ENCODE results near the gene TRANK1. TPM values are rescaled to one million over a fixed set of nuclear protein-coding genes. Genes with fewer than 3 reads are reported as not detected.

Gene TRANK1
- total RNA-seq, 1 experiment from 2014 or later = 0.58 TPM

DNA sequence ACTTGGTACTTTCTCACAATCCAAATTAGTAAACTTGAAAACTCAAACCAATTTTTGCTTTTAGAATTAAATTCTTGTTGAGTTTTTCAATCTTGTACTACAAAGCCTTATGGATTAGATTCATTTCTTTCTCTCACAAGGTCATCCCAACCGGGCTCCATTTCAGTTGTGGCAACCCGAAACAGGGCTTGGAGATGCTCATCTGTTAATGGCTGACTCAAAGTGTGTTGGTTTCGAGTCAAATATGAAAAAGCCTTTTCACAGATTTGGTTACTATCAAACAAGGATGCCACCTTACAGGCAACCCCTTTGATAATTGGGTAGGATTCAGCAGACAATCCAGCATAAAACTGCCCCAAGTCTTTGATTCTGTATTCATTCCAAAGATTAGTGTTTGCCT lies 46.3 kb upstream of the TRANK1 start:
- Histone ChIP-seq H3K27ac (ENCODE audit: low read length) (no peak overlapping the region), H4K20me1 (ENCODE audit: low read length) (peaks cover 44% of the 10 kb centered on the region), H3K9me3 (ENCODE audit: low read length) (no peaks in the 10 kb centered on the region), H2AFZ (ENCODE audit: low read length) (no peak overlapping the region), H3F3A (ENCODE audit: low read length, unreplicated experiment) (no peaks in the 10 kb centered on the region), H3K4me3 (ENCODE audit: low read length) (peak overlapping the region; percentile 83), H3K4me2 (ENCODE audit: low read length) (peak overlapping the region; percentile 86), H3K79me2 (ENCODE audit: low read length) (peaks cover 68% of the 10 kb centered on the region), H3K9me2 (replicated peaks; ENCODE audit: low read length) (no peaks in the 10 kb centered on the region), H3K4me1 (ENCODE audit: insufficient read depth, low read length) (peaks cover 33% of the 10 kb centered on the region), H3K36me3 (ENCODE audit: low read depth, low read length) (peaks cover 10% of the 10 kb centered on the region; the same call in 1 of the 2 replicates), H3K27me3 (ENCODE audit: low read length) (no peaks in the 10 kb centered on the region), H3K9ac (ENCODE audit: low read length) (peak overlapping the region; percentile 90)
- TF ChIP-seq EZH2 (IDR thresholded peaks at IDR 0.05; ENCODE audit: low read length, unreplicated experiment) (no peak), EZH2phosphoT487 (IDR thresholded peaks at IDR 0.05; ENCODE audit: borderline replicate concordance, low read length) (no peak)
- TF ChIP-seq, protein P1, sequence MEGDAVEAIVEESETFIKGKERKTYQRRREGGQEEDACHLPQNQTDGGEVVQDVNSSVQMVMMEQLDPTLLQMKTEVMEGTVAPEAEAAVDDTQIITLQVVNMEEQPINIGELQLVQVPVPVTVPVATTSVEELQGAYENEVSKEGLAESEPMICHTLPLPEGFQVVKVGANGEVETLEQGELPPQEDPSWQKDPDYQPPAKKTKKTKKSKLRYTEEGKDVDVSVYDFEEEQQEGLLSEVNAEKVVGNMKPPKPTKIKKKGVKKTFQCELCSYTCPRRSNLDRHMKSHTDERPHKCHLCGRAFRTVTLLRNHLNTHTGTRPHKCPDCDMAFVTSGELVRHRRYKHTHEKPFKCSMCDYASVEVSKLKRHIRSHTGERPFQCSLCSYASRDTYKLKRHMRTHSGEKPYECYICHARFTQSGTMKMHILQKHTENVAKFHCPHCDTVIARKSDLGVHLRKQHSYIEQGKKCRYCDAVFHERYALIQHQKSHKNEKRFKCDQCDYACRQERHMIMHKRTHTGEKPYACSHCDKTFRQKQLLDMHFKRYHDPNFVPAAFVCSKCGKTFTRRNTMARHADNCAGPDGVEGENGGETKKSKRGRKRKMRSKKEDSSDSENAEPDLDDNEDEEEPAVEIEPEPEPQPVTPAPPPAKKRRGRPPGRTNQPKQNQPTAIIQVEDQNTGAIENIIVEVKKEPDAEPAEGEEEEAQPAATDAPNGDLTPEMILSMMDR (conservative IDR thresholded peaks at IDR 0.05; ENCODE audit: low read depth, low read length) = no peak
- intact Hi-C loops (cut with micrococcal nuclease) = no loop called here
- ChIA-PET CTCF (interaction anchor here (0.6 kb wide), 1 partner anchor 31 kb away, joined by 8 read pairs; no protein-coding TSS in a partner anchor), POLR2A (ENCODE audit: unreplicated experiment) (no interaction called here)
- DNase-seq = no peak
- ATAC-seq = no peak
- BruUV-seq (replicated peaks) = no TSS peak

DNA sequence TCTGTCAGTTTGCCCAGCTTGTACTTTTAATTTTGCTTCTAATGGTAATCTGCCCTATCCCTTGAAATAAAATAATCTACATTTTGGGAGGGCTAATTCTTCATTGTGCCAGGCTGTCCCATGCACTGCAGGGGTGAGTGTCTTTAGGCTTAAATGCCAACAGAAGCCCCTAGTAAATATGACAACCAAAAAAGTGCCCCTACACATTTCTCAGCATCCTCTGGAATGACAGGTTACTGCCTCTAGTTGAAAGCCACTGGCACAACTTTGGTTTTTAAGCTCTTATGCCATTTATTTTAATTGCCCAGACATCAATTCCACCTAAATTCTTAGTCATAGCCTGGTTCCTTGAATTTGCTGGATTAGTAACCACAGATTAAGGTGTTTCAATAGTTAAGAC lies 44.7 kb upstream of the TRANK1 start:
- Histone ChIP-seq H2AFZ (ENCODE audit: low read length) (no peak overlapping the region), H3F3A (ENCODE audit: low read length, unreplicated experiment) (no peaks in the 10 kb centered on the region), H3K79me2 (ENCODE audit: low read length) (peaks cover 61% of the 10 kb centered on the region), H3K27ac (ENCODE audit: low read length) (no peak overlapping the region), H3K4me2 (ENCODE audit: low read length) (peak overlapping the region; percentile 86), H3K9ac (ENCODE audit: low read length) (no peak overlapping the region), H3K9me3 (ENCODE audit: low read length) (no peaks in the 10 kb centered on the region), H4K20me1 (ENCODE audit: low read length) (peaks cover 44% of the 10 kb centered on the region), H3K9me2 (replicated peaks; ENCODE audit: low read length) (no peaks in the 10 kb centered on the region), H3K4me3 (ENCODE audit: low read length) (peak overlapping the region; percentile 83), H3K36me3 (ENCODE audit: low read depth, low read length) (peaks cover 22% of the 10 kb centered on the region; the same call in 1 of the 2 replicates), H3K4me1 (ENCODE audit: insufficient read depth, low read length) (peaks cover 33% of the 10 kb centered on the region), H3K27me3 (ENCODE audit: low read length) (no peaks in the 10 kb centered on the region)
- DNase-seq (no peak), ATAC-seq (no peak)
- TF ChIP-seq EZH2 (IDR thresholded peaks at IDR 0.05; ENCODE audit: low read length, unreplicated experiment) (no peak), EZH2phosphoT487 (IDR thresholded peaks at IDR 0.05; ENCODE audit: borderline replicate concordance, low read length) (no peak)
- TF ChIP-seq, protein P1 (conservative IDR thresholded peaks at IDR 0.05; ENCODE audit: low read depth, low read length) = no peak
- ChIA-PET POLR2A (ENCODE audit: unreplicated experiment) (no interaction called here), CTCF (interaction anchor here (1.5 kb wide), 1 partner anchor 31 kb away, joined by 5 read pairs; no protein-coding TSS in a partner anchor)
- no TSS peak for BruUV-seq (replicated peaks)
- intact Hi-C loops (cut with micrococcal nuclease) = no loop called here

DNA sequence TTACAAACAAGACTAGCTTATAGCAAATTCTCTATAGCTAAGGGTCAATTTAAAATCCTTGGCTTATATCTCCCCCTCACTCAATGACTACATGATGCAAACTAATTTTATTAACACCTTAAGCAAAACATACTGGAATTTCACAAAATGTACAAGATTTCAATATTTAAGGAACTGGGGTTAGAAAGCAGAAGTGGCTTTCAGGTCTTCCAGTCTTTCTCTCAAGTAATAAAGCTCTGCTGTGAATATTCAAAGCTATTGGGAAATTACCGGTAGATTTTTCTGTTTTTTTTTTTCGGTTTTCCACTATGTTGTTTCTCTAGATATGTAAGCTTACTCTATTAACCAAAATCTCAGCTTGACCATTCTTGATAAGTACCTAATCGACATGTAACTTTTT lies 44.2 kb upstream of the TRANK1 start:
- peaks cover 44% of the 10 kb centered on the region for H4K20me1 ChIP-seq (ENCODE audit: low read length)
- ATAC-seq = no peak
- BruUV-seq (replicated peaks) = no TSS peak
- H3K9ac ChIP-seq (ENCODE audit: low read length) = no peak overlapping the region
- H3K79me2 ChIP-seq (ENCODE audit: low read length) = peaks cover 55% of the 10 kb centered on the region
- H3K36me3 ChIP-seq (ENCODE audit: low read depth, low read length) = peaks cover 25% of the 10 kb centered on the region; the same call in 1 of the 2 replicates
- H3K4me1 ChIP-seq (ENCODE audit: insufficient read depth, low read length) = peaks cover 28% of the 10 kb centered on the region
- intact Hi-C loops (cut with micrococcal nuclease) = no loop called here
- POLR2A ChIA-PET (ENCODE audit: unreplicated experiment) = interaction anchor here (0.5 kb wide), 1 partner anchor 1029 kb away, joined by 3 read pairs; no protein-coding TSS in a partner anchor
- peak overlapping the region; percentile 86 for H3K4me2 ChIP-seq (ENCODE audit: low read length)
- H2AFZ ChIP-seq (ENCODE audit: low read length) = no peak overlapping the region
- DNase-seq = no peak
- no peak for TF ChIP-seq EZH2phosphoT487 (IDR thresholded peaks at IDR 0.05; ENCODE audit: borderline replicate concordance, low read length)
- no peak for TF ChIP-seq EZH2 (IDR thresholded peaks at IDR 0.05; ENCODE audit: low read length, unreplicated experiment)
- TF ChIP-seq, protein P1 (conservative IDR thresholded peaks at IDR 0.05; ENCODE audit: low read depth, low read length) = no peak
- H3F3A ChIP-seq (ENCODE audit: low read length, unreplicated experiment) = no peaks in the 10 kb centered on the region
- no peaks in the 10 kb centered on the region for H3K9me3 ChIP-seq (ENCODE audit: low read length)
- no peak overlapping the region for H3K27ac ChIP-seq (ENCODE audit: low read length)
- peak overlapping the region; percentile 83; the same call in 1 of the 2 replicates for H3K4me3 ChIP-seq (ENCODE audit: low read length)
- CTCF ChIA-PET = interaction anchor here (0.6 to 1.5 kb wide), 2 partner anchors 31 to 71 kb away, joined by 3 to 5 read pairs; no protein-coding TSS in a partner anchor
- no peaks in the 10 kb centered on the region for H3K9me2 ChIP-seq (replicated peaks; ENCODE audit: low read length)
- H3K27me3 ChIP-seq (ENCODE audit: low read length) = no peaks in the 10 kb centered on the region
